Measurements from ENCODE around the gene CADPS2.

DNA sequence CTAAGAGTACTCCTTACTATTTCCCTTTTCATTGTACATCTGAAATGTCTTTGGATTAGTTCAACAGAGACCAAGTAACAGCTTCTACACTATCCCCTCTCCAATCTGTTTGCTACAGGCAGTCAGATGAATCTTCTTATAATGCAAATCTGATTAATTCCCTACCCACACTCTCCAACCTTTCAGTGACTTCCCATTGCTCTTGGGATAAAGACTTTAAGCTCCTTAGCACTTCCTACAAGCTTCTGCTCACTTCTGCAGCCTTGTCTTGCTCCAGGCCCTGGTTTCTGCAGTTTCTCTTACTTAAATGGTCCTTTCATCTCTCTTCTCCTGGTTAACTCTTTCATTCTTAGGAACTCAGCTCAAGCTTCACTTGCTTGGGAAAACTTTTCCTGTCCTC lies 516.5 kb downstream of the CADPS2 start:
- no peak for TF ChIP-seq EZH2 (IDR thresholded peaks at IDR 0.05; ENCODE audit: low read length, missing control alignments)
- TF ChIP-seq, protein P1, sequence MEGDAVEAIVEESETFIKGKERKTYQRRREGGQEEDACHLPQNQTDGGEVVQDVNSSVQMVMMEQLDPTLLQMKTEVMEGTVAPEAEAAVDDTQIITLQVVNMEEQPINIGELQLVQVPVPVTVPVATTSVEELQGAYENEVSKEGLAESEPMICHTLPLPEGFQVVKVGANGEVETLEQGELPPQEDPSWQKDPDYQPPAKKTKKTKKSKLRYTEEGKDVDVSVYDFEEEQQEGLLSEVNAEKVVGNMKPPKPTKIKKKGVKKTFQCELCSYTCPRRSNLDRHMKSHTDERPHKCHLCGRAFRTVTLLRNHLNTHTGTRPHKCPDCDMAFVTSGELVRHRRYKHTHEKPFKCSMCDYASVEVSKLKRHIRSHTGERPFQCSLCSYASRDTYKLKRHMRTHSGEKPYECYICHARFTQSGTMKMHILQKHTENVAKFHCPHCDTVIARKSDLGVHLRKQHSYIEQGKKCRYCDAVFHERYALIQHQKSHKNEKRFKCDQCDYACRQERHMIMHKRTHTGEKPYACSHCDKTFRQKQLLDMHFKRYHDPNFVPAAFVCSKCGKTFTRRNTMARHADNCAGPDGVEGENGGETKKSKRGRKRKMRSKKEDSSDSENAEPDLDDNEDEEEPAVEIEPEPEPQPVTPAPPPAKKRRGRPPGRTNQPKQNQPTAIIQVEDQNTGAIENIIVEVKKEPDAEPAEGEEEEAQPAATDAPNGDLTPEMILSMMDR (conservative IDR thresholded peaks at IDR 0.05 in 1 of 2, IDR thresholded peaks at IDR 0.05 in 1 of 2; ENCODE audit: low read depth in 1 of 2, low read length in 2 of 2): no peak
